ENCODE measurements around the gene STEAP2.

The STEAP2 gene

GRCh38 chr7:90236721-90237289 lies 25.3 kb downstream of the STEAP2 start:
- no peaks in the 10 kb centered on the region for H4K20me1 ChIP-seq (ENCODE audit: control insufficient read depth, insufficient read depth, low read depth, low read length)
- no peak overlapping the region for H3K27ac ChIP-seq (ENCODE audit: low read depth, low read length)
- no peaks in the 10 kb centered on the region for H3K79me2 ChIP-seq (ENCODE audit: control insufficient read depth, low read length)
- no peaks in the 10 kb centered on the region for H3K9me3 ChIP-seq (ENCODE audit: control insufficient read depth, insufficient read depth, low read length)
- TF ChIP-seq EZH2phosphoT487 (IDR thresholded peaks at IDR 0.05; ENCODE audit: borderline replicate concordance, low read length) (no peak), CTCF (IDR thresholded peaks at IDR 0.05; ENCODE audit: low read depth, low read length, poor library complexity, severe bottlenecking) (no peak)
- H3K4me3 ChIP-seq (ENCODE audit: low read length) = no peak overlapping the region
- no peaks in the 10 kb centered on the region for H3K36me3 ChIP-seq (ENCODE audit: control insufficient read depth, low read length)
- H3K4me2 ChIP-seq (ENCODE audit: low read length) = no peak overlapping the region
- H3K27me3 ChIP-seq (ENCODE audit: control insufficient read depth, low read length) = no peaks in the 10 kb centered on the region; the same call in 1 of the 2 replicates
- H3K9me2 ChIP-seq (replicated peaks; ENCODE audit: control insufficient read depth, low read length) = no peaks in the 10 kb centered on the region
- H3F3A ChIP-seq (ENCODE audit: control insufficient read depth, insufficient read depth) = no peaks in the 10 kb centered on the region
- no peaks in the 10 kb centered on the region for H3K4me1 ChIP-seq (ENCODE audit: control insufficient read depth, low read length)

GRCh38 chr7:90238022-90238421 lies 26.5 kb downstream of the STEAP2 start:
- TF ChIP-seq EZH2phosphoT487 (IDR thresholded peaks at IDR 0.05; ENCODE audit: borderline replicate concordance, low read length) (no peak), CTCF (IDR thresholded peaks at IDR 0.05; ENCODE audit: low read depth, low read length, poor library complexity, severe bottlenecking) (no peak)
- H3K27me3 ChIP-seq (ENCODE audit: control insufficient read depth, low read length) = no peaks in the 10 kb centered on the region; the same call in 1 of the 2 replicates
- no peaks in the 10 kb centered on the region for H3K9me3 ChIP-seq (ENCODE audit: control insufficient read depth, insufficient read depth, low read length)
- no peaks in the 10 kb centered on the region for H3K79me2 ChIP-seq (ENCODE audit: control insufficient read depth, low read length)
- H4K20me1 ChIP-seq (ENCODE audit: control insufficient read depth, insufficient read depth, low read depth, low read length) = no peaks in the 10 kb centered on the region
- no peak overlapping the region for H3K4me3 ChIP-seq (ENCODE audit: low read length)
- H3K9me2 ChIP-seq (replicated peaks; ENCODE audit: control insufficient read depth, low read length) = no peaks in the 10 kb centered on the region
- no peak overlapping the region for H3K4me2 ChIP-seq (ENCODE audit: low read length)
- H3K4me1 ChIP-seq (ENCODE audit: control insufficient read depth, low read length) = no peaks in the 10 kb centered on the region
- no peak overlapping the region for H3K27ac ChIP-seq (ENCODE audit: low read depth, low read length)
- H3F3A ChIP-seq (ENCODE audit: control insufficient read depth, insufficient read depth) = no peaks in the 10 kb centered on the region
- no peaks in the 10 kb centered on the region for H3K36me3 ChIP-seq (ENCODE audit: control insufficient read depth, low read length)

DNA sequence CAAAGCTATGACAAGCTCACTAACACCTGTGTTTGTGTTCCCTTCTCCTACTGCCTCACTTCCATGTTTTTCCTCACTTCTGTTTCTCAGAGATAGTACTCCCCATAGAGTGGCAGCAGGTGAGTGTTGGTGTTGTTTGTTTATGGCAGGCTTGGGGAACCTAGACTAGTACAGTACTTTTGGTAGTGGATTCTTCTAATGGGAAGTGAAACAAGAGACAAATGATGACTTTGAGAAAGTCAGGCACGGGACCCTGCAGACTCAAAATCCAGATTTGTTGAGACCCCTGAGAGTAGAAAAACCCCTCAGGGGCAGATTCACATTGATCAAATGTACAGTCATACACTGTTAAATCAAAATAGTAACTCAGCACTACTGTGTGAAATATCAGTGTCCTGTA lies 27.0 kb downstream of the STEAP2 start:
- H3K27ac ChIP-seq (ENCODE audit: low read depth, low read length) = no peak overlapping the region
- no peaks in the 10 kb centered on the region for H4K20me1 ChIP-seq (ENCODE audit: control insufficient read depth, insufficient read depth, low read depth, low read length)
- no peaks in the 10 kb centered on the region; the same call in 1 of the 2 replicates for H3K27me3 ChIP-seq (ENCODE audit: control insufficient read depth, low read length)
- no peaks in the 10 kb centered on the region for H3K9me2 ChIP-seq (replicated peaks; ENCODE audit: control insufficient read depth, low read length)
- no peaks in the 10 kb centered on the region for H3K9me3 ChIP-seq (ENCODE audit: control insufficient read depth, insufficient read depth, low read length)
- no peaks in the 10 kb centered on the region for H3K4me1 ChIP-seq (ENCODE audit: control insufficient read depth, low read length)
- no peak overlapping the region for H3K4me2 ChIP-seq (ENCODE audit: low read length)
- H3K79me2 ChIP-seq (ENCODE audit: control insufficient read depth, low read length) = no peaks in the 10 kb centered on the region
- no peaks in the 10 kb centered on the region for H3K36me3 ChIP-seq (ENCODE audit: control insufficient read depth, low read length)
- TF ChIP-seq EZH2phosphoT487 (IDR thresholded peaks at IDR 0.05; ENCODE audit: borderline replicate concordance, low read length) (no peak), CTCF (IDR thresholded peaks at IDR 0.05; ENCODE audit: low read depth, low read length, poor library complexity, severe bottlenecking) (no peak)
- H3K4me3 ChIP-seq (ENCODE audit: low read length) = no peak overlapping the region
- H3F3A ChIP-seq (ENCODE audit: control insufficient read depth, insufficient read depth) = no peaks in the 10 kb centered on the region
